ENCODE data around the gene SLC10A7. TPM values are rescaled to one million over a fixed set of nuclear protein-coding genes. Genes with fewer than 3 reads are reported as not detected.

The SLC10A7 gene
- total RNA-seq, 2 experiments from 2014 or later, result 14.8 to 18.9 TPM

GRCh38 chr4:146210890-146211289 is 310.9 kb downstream of the SLC10A7 start:
- H3K27me3 Mint-ChIP-seq, result peaks cover 10% of the 10 kb centered on the region
- CTCF ChIA-PET, result no interaction called here
- POLR2A ChIA-PET, result no interaction called here
- no peaks in the 10 kb centered on the region for H3K9me3 Mint-ChIP-seq
- no peak overlapping the region for H3K27ac Mint-ChIP-seq
- H3K4me1 Mint-ChIP-seq, result no peaks in the 10 kb centered on the region
- DNase-seq, result no peak
- H3K36me3 Mint-ChIP-seq (ENCODE audit: low read depth), result no peaks in the 10 kb centered on the region
- no peak overlapping the region for H3K4me3 Mint-ChIP-seq

GRCh38 chr4:146207410-146207809 is 314.3 kb downstream of the SLC10A7 start:
- DNase-seq, result no peak
- H3K4me1 Mint-ChIP-seq, result no peaks in the 10 kb centered on the region
- H3K27me3 Mint-ChIP-seq, result peaks cover 10% of the 10 kb centered on the region
- ChIA-PET POLR2A (no interaction called here), CTCF (no interaction called here)
- H3K4me3 Mint-ChIP-seq, result no peak overlapping the region
- no peaks in the 10 kb centered on the region for H3K9me3 Mint-ChIP-seq
- H3K27ac Mint-ChIP-seq, result no peak overlapping the region
- H3K36me3 Mint-ChIP-seq (ENCODE audit: low read depth), result no peaks in the 10 kb centered on the region

Other genes with a start within 250 kb of the SLC10A7 start
- not detected for gene POU4F2, start 117.0 kb upstream of the SLC10A7 start, total RNA-seq